Ectodermal cell (in vitro differentiated cells): Measurements from ENCODE around the gene DOK6.

Experiments used
- H3K27ac ChIP-seq: 2 replicates; pipeline ENCODE4 v1.7.0; 2013; ENCODE audit warnings: mild to moderate bottlenecking, low read depth, low read length; ENCODE audit not compliant: insufficient read depth, poor library complexity, severe bottlenecking
- H3K27me3 ChIP-seq: 2 replicates; pipeline ENCODE4 v1.7.0; 2013; ENCODE audit warnings: mild to moderate bottlenecking, low read length; ENCODE audit not compliant: insufficient read depth, control insufficient read depth, poor library complexity, severe bottlenecking
- H3K36me3 ChIP-seq: one replicate; pipeline ENCODE4 v1.7.0; 2013; ENCODE audit warnings: low read length; ENCODE audit not compliant: control insufficient read depth, insufficient read depth
- H3K4me1 ChIP-seq: one replicate; pipeline ENCODE4 v1.7.0; 2013; ENCODE audit warnings: low read length; ENCODE audit not compliant: control insufficient read depth, insufficient read depth
- H3K4me3 ChIP-seq: 2 replicates; pipeline ENCODE4 v1.7.0; 2013; ENCODE audit warnings: low read depth, low read length, control low read depth; ENCODE audit not compliant: insufficient read depth
- H3K9me3 ChIP-seq: 2 replicates; pipeline ENCODE4 v1.7.0; 2013; ENCODE audit warnings: mild to moderate bottlenecking, low read length, moderate library complexity; ENCODE audit not compliant: control insufficient read depth
- WGBS, 2 experiments: methylation state at CpG; one replicate each; pipeline ENCODE4 v1.1.7; 2013; ENCODE audit warnings: missing lambda C conversion rate in 2 of 2; 5-methylcytosine and 5-hydroxymethylcytosine counted together

DOK6 gene

GRCh38 chr18:69528435-69528834 is 127.7 kb downstream of the DOK6 start:
- 92 to 93% methylated on average over 3 of the region's 3 CpGs for WGBS, 2 experiments
- H3K27me3 ChIP-seq = no peaks in the 10 kb centered on the region
- no peak overlapping the region for H3K4me3 ChIP-seq
- no peaks in the 10 kb centered on the region for H3K36me3 ChIP-seq
- H3K4me1 ChIP-seq = no peaks in the 10 kb centered on the region
- H3K27ac ChIP-seq = no peak overlapping the region
- H3K9me3 ChIP-seq = no peaks in the 10 kb centered on the region

- H3K9me3 ChIP-seq = no peaks in the 10 kb centered on the region
- no peak overlapping the region for H3K27ac ChIP-seq
- 88 to 93% methylated on average over 1 of the region's 2 CpGs for WGBS, 2 experiments
- H3K4me3 ChIP-seq = no peak overlapping the region
- no peaks in the 10 kb centered on the region for H3K27me3 ChIP-seq
- H3K36me3 ChIP-seq = no peaks in the 10 kb centered on the region
- no peaks in the 10 kb centered on the region for H3K4me1 ChIP-seq
Observed at GRCh38 chr18:69529151-69529550, 128.5 kb downstream of the DOK6 start.

GRCh38 chr18:69531973-69532372 is 131.3 kb downstream of the DOK6 start:
- Histone ChIP-seq H3K4me1 (no peaks in the 10 kb centered on the region), H3K36me3 (no peaks in the 10 kb centered on the region), H3K9me3 (no peaks in the 10 kb centered on the region), H3K27me3 (no peaks in the 10 kb centered on the region), H3K27ac (no peak overlapping the region), H3K4me3 (no peak overlapping the region)
- WGBS, 2 experiments = 86 to 91% methylated on average over 5 of the region's 5 CpGs

GRCh38 chr18:69537183-69537582 is 136.5 kb downstream of the DOK6 start:
- no peak overlapping the region for H3K4me3 ChIP-seq
- H3K36me3 ChIP-seq = no peaks in the 10 kb centered on the region
- H3K4me1 ChIP-seq = no peaks in the 10 kb centered on the region
- H3K9me3 ChIP-seq = no peaks in the 10 kb centered on the region
- no peak overlapping the region for H3K27ac ChIP-seq
- 87 to 88% methylated on average over 2 to 3 of the region's 3 CpGs for WGBS, 2 experiments
- no peaks in the 10 kb centered on the region for H3K27me3 ChIP-seq

- no peak overlapping the region for H3K4me3 ChIP-seq
- no peaks in the 10 kb centered on the region for H3K36me3 ChIP-seq
- no peaks in the 10 kb centered on the region for H3K4me1 ChIP-seq
- H3K9me3 ChIP-seq = no peaks in the 10 kb centered on the region
- no peaks in the 10 kb centered on the region for H3K27me3 ChIP-seq
- WGBS, 2 experiments = 85 to 87% methylated on average over 2 to 3 of the region's 3 CpGs
- H3K27ac ChIP-seq = no peak overlapping the region
Observed at GRCh38 chr18:69538849-69539248, 138.2 kb downstream of the DOK6 start.

- Histone ChIP-seq H3K36me3 (no peaks in the 10 kb centered on the region), H3K27ac (no peak overlapping the region), H3K9me3 (no peaks in the 10 kb centered on the region), H3K4me1 (no peaks in the 10 kb centered on the region), H3K27me3 (no peaks in the 10 kb centered on the region), H3K4me3 (no peak overlapping the region)
- WGBS, 2 experiments = 100% methylated on average over 1 of the region's 2 CpGs; no CpG with 5 or more reads in 1 of the 2 experiments
Observed at GRCh38 chr18:69539404-69539803, 138.7 kb downstream of the DOK6 start.

GRCh38 chr18:69556228-69556627 is 155.5 kb downstream of the DOK6 start:
- H3K36me3 ChIP-seq = no peaks in the 10 kb centered on the region
- WGBS, 2 experiments = 89 to 91% methylated on average over 1 of the region's 3 CpGs
- H3K9me3 ChIP-seq = no peaks in the 10 kb centered on the region
- H3K4me1 ChIP-seq = peaks cover 7% of the 10 kb centered on the region
- no peaks in the 10 kb centered on the region for H3K27me3 ChIP-seq
- no peak overlapping the region for H3K4me3 ChIP-seq
- no peak overlapping the region for H3K27ac ChIP-seq

- peaks cover 7% of the 10 kb centered on the region for H3K4me1 ChIP-seq
- WGBS, 2 experiments = 69 to 75% methylated on average over 4 of the region's 4 CpGs
Observed at GRCh38 chr18:69557282-69557681, 156.6 kb downstream of the DOK6 start.

GRCh38 chr18:69558052-69558451 is 157.4 kb downstream of the DOK6 start:
- Histone ChIP-seq H3K27ac (peak overlapping the region; percentile 44), H3K9me3 (no peaks in the 10 kb centered on the region), H3K36me3 (no peaks in the 10 kb centered on the region), H3K4me3 (no peak overlapping the region), H3K27me3 (no peaks in the 10 kb centered on the region), H3K4me1 (peaks cover 7% of the 10 kb centered on the region)
- 90 to 100% methylated on average over 2 of the region's 2 CpGs for WGBS, 2 experiments

More at GRCh38 chr18:69557282-69557681, 156.6 kb downstream of the DOK6 start:
- H3K36me3 ChIP-seq = no peaks in the 10 kb centered on the region
- no peaks in the 10 kb centered on the region for H3K9me3 ChIP-seq
- H3K4me3 ChIP-seq = no peak overlapping the region
- peak overlapping the region; percentile 41 for H3K27ac ChIP-seq
- no peaks in the 10 kb centered on the region for H3K27me3 ChIP-seq

GRCh38 chr18:69559604-69560003 is 158.9 kb downstream of the DOK6 start:
- H3K9me3 ChIP-seq = no peaks in the 10 kb centered on the region
- H3K27me3 ChIP-seq = no peaks in the 10 kb centered on the region
- no peak overlapping the region for H3K27ac ChIP-seq
- no peak overlapping the region for H3K4me3 ChIP-seq
- H3K4me1 ChIP-seq = peaks cover 7% of the 10 kb centered on the region
- no peaks in the 10 kb centered on the region for H3K36me3 ChIP-seq

- H3K4me1 ChIP-seq = no peaks in the 10 kb centered on the region
- 94 to 100% methylated on average over 2 of the region's 2 CpGs for WGBS, 2 experiments
- no peaks in the 10 kb centered on the region for H3K36me3 ChIP-seq
- no peak overlapping the region for H3K4me3 ChIP-seq
- H3K27ac ChIP-seq = no peak overlapping the region
- no peaks in the 10 kb centered on the region for H3K27me3 ChIP-seq
- H3K9me3 ChIP-seq = peaks cover 3% of the 10 kb centered on the region
Observed at GRCh38 chr18:69564602-69565001, 163.9 kb downstream of the DOK6 start.
